NCI-H2081 (cell line): ENCODE results near the gene CDK17.

Source experiments
- DNase-seq, 2 experiments: peaks; one replicate each; lab custom pipeline; 2025; lab: John Stamatoyannopoulos, UW

The CDK17 gene

GRCh38 chr12:96237465-96238077 is 162.7 kb downstream of the CDK17 start:
- no peak for DNase-seq

DNA sequence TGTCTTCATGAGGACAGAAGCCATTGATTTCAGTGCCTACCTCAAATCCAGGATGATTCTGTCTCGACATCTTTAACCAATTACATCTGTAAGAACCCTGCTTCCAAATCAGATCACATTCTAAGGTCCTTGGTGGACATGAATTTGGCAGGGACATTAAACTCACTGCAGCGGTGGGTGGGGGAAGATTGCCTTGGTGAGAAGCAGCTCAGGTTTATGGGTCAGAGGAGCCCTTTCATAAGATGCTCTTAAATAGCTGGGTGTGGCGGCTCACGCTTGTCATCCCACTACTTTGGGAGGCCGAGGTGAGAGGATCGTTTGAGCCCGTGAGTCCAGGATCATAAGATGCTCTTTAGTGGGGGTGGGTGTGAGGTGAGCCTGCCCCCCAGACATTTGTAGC is 163.2 kb downstream of the CDK17 start:
- no peak for DNase-seq

DNA sequence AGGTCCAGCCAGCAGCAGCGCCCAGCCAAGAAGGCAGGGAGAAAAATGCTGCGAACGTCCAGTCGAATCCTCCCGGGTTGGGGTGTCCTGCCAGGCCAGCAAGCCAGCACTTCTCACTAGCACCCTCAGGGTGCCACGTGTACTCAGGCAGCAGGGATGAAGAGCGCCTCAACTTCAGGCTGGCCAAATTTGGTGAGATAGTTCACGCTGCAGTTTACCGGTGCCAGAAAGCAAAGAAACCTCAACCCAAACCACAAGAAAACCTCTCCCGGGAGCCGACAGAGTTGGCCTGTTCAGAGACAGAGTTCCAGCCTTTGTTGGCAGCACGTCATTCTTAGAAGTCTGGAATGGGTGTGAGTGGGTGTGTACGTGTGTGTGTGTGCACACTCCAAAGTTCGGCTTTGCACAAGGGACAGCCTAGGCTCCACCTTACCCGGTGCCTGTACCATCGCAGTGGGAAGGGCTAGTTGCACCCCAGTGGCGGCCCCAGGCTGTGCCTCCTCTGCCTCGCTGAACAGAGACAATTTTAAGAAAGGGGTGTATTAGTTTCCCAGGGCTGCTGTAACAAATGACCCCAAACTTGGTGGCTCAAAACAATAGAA is 163.9 kb downstream of the CDK17 start:
- DNase-seq: no peak

DNA sequence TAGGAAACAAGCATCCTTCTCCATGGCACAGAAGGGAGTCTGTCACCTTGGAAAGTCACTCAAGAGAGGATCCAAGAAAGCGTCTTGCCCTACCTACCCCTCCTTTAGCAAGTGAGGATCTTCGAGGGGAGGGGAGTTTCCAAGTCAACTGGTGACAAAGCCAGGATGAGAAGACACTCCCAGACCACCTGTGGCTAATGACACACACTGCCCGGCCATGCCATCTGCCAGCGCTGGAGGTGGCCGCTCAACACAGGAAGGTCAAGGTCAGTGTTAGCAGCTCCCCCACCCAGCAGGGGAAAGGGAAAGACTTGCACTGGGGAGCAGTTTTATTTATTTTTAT is 164.8 kb downstream of the CDK17 start:
- DNase-seq: no peak

DNA sequence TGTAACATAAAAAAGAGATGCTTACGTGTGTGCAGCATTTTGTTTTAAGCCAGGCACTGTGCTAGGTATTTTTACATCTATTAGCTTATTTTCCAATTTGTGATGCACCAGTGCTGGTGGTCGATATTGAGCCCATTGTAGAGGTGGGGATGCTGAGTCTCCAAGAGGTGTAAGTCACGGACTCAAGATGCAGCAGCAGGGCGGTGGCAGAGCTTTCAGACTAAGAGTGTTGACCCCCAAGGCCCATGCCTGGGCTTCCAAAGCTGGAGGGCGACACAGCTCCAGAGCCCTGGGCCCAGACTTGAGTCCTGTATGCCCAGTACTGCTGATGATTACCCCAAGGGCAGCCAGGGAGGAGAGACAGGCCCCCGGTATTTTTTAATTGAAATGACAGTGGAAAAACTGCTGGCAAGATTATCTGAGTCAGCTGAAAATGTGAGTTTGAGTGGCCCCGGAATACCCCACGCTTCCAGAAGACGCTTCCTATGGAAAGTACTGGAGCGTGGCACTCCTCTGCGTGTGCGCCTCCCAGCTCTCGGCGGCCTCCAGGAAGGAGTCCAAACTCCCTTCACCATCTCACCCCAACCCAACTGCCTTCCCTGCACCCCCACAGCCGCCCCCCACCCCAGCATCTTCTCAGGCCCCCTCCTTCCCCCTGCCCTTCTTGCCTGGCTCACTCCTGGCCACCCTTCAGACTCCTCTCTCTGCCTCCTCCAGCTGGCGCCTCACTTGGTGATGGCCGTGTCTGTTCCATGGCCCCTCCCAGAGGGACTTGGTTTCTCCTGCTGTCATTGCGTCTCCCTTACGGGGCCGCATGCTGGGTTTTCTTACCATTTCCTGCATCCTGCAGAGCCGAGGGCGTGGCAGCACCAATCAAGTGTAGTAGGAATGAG is 165.4 kb downstream of the CDK17 start:
- no peak for DNase-seq

- peak; percentile 46 for DNase-seq
Observed at GRCh38 chr12:96233939-96234461, 166.2 kb downstream of the CDK17 start.

GRCh38 chr12:96233168-96233567 is 167.1 kb downstream of the CDK17 start:
- no peak for DNase-seq

GRCh38 chr12:96230646-96231045 is 169.6 kb downstream of the CDK17 start:
- DNase-seq: no peak

- no peak for DNase-seq
Observed at GRCh38 chr12:96228566-96229248, 171.5 kb downstream of the CDK17 start.
